CD4-positive, alpha-beta T cell treated with Interferon gamma for 1 hour (primary cell): Measurements from ENCODE around the gene ZFAND3.
"Not testable (repeated sequence)": the region's sequence is repeated elsewhere in the genome, so short reads cannot be mapped to it uniquely, and the experiment has no call there.

Experiments used
- DNase-seq: peaks from one replicate; pipeline ENCODE4 v3.0.0-alpha.2; 2020

The ZFAND3 gene

GRCh38 chr6:38100380-38100779 is 280.9 kb downstream of the ZFAND3 start:
- no peak for DNase-seq

- DNase-seq: no peak
Observed at GRCh38 chr6:38103921-38104320, 284.4 kb downstream of the ZFAND3 start.

GRCh38 chr6:38105066-38105465 is 285.5 kb downstream of the ZFAND3 start:
- DNase-seq: no peak

- no peak for DNase-seq
Observed at GRCh38 chr6:38107073-38107472, 287.5 kb downstream of the ZFAND3 start.

GRCh38 chr6:38110481-38110971 is 291.0 kb downstream of the ZFAND3 start:
- DNase-seq: no peak

- DNase-seq: no peak
Observed at GRCh38 chr6:38112181-38112580, 292.7 kb downstream of the ZFAND3 start.

GRCh38 chr6:38113825-38114576 is 294.5 kb downstream of the ZFAND3 start:
- no peak for DNase-seq

- no peak for DNase-seq
Observed at GRCh38 chr6:38114976-38115625, 295.6 kb downstream of the ZFAND3 start.

GRCh38 chr6:38115626-38116008 is 296.1 kb downstream of the ZFAND3 start:
- DNase-seq: no peak

- DNase-seq: no peak
Observed at GRCh38 chr6:38116248-38116647, 296.7 kb downstream of the ZFAND3 start.

GRCh38 chr6:38117281-38117680 is 297.8 kb downstream of the ZFAND3 start:
- no peak for DNase-seq

GRCh38 chr6:38118791-38119365 is 299.4 kb downstream of the ZFAND3 start:
- DNase-seq: no peak

GRCh38 chr6:38119516-38119915 is 300.0 kb downstream of the ZFAND3 start:
- DNase-seq: no peak

GRCh38 chr6:38124224-38124926 is 304.8 kb downstream of the ZFAND3 start:
- not testable (repeated sequence) for DNase-seq

- no peak for DNase-seq
Observed at GRCh38 chr6:38127284-38127683, 307.8 kb downstream of the ZFAND3 start.

GRCh38 chr6:38131527-38131965 is 312.0 kb downstream of the ZFAND3 start:
- no peak for DNase-seq

GRCh38 chr6:38133932-38134703 is 314.6 kb downstream of the ZFAND3 start:
- no peak for DNase-seq

GRCh38 chr6:38134704-38135088 is 315.2 kb downstream of the ZFAND3 start:
- DNase-seq: no peak

GRCh38 chr6:38136547-38136946 is 317.0 kb downstream of the ZFAND3 start:
- no peak for DNase-seq

- no peak for DNase-seq
Observed at GRCh38 chr6:38137608-38138265, 318.2 kb downstream of the ZFAND3 start.

- no peak for DNase-seq
Observed at GRCh38 chr6:38138374-38138773, 318.8 kb downstream of the ZFAND3 start.

- DNase-seq: no peak
Observed at GRCh38 chr6:38141085-38141484, 321.6 kb downstream of the ZFAND3 start.
